CD4-positive, alpha-beta memory T cell (primary cell): ENCODE measurements around the gene CAP2. TPM values are rescaled to one million over a fixed set of nuclear protein-coding genes. Genes with fewer than 3 reads are reported as not detected.

ENCODE experiments used
- CTCF ChIA-PET: fragments of 350-600 bp; sonication (Branson Sonifier 250); formaldehyde crosslinking; loops from one replicate; lab custom pipeline; 2021; ENCODE audit warnings: inconsistent platforms; ENCODE audit not compliant: partially characterized antibody; lab: Charles Lee
- POLR2A ChIA-PET: fragments of 350-600 bp; sonication (Branson Sonifier 250); formaldehyde crosslinking; loops from one replicate; lab custom pipeline; 2021; ENCODE audit not compliant: partially characterized antibody; lab: Charles Lee
- DNase-seq, 5 donors: peaks; one replicate each; pipeline versions ENCODE4 v3.0.0 to v3.0.0-alpha.2; 2020 to 2022; ENCODE audit warnings: mixed read lengths in 1 of 5
- H3K27ac ChIP-seq: one replicate; pipeline ENCODE4 v1.7.0; 2013; ENCODE audit warnings: low read depth, low read length
- H3K27me3 ChIP-seq: 2 replicates; pipeline ENCODE4 v1.7.0; 2013; ENCODE audit warnings: mild to moderate bottlenecking, low read length, moderate library complexity; ENCODE audit not compliant: insufficient read depth
- H3K36me3 ChIP-seq: 2 replicates; pipeline ENCODE4 v1.7.0; 2013; ENCODE audit warnings: mild to moderate bottlenecking, low read length, moderate library complexity; ENCODE audit not compliant: insufficient read depth
- H3K4me1 ChIP-seq: 2 replicates; pipeline ENCODE4 v1.7.0; 2013; ENCODE audit warnings: mild to moderate bottlenecking, low read length, moderate library complexity; ENCODE audit not compliant: insufficient read depth
- H3K4me3 ChIP-seq, 2 donors: one replicate each; pipeline ENCODE4 v1.7.0; 2013; ENCODE audit warnings: low read length in 2 of 2, mild to moderate bottlenecking in 1 of 2
- H3K9me3 ChIP-seq, 2 donors: one replicate each; pipeline ENCODE4 v1.7.0; 2013; ENCODE audit warnings: low read length in 2 of 2, control low read depth in 1 of 2; ENCODE audit not compliant: control insufficient read depth in 1 of 2
- H3K27ac Mint-ChIP-seq, 7 donors: one replicate each; pipeline ENCODE4 v1.8.0; 2020 to 2021; ENCODE audit warnings: mixed read lengths in 7 of 7, mild to moderate bottlenecking in 6 of 7, inconsistent platforms in 3 of 7, moderate library complexity in 3 of 7
- H3K27me3 Mint-ChIP-seq, 2 donors: one replicate each; pipeline ENCODE4 v1.8.0; 2020 to 2021; ENCODE audit warnings: mixed read lengths in 2 of 2
- H3K36me3 Mint-ChIP-seq, 2 donors: one replicate each; pipeline ENCODE4 v1.8.0; 2020 to 2021; ENCODE audit warnings: mixed read lengths in 2 of 2, inconsistent platforms in 1 of 2, mild to moderate bottlenecking in 1 of 2
- H3K4me1 Mint-ChIP-seq, 4 donors: one replicate each; pipeline ENCODE4 v1.8.0; 2020 to 2021; ENCODE audit warnings: mixed read lengths in 4 of 4, mild to moderate bottlenecking in 1 of 4
- H3K4me3 Mint-ChIP-seq, 8 donors: one replicate each; pipeline ENCODE4 v1.8.0; 2020 to 2021; ENCODE audit warnings: mixed read lengths in 8 of 8, mild to moderate bottlenecking in 7 of 8, moderate library complexity in 6 of 8, inconsistent platforms in 3 of 8
- H3K9me3 Mint-ChIP-seq, 8 donors: one replicate each; pipeline ENCODE4 v1.8.0; 2020 to 2021; ENCODE audit warnings: mixed read lengths in 8 of 8, mild to moderate bottlenecking in 5 of 8, inconsistent platforms in 3 of 8, moderate library complexity in 1 of 8
- intact Hi-C: fragments of 100-400 bp; cut with micrococcal nuclease; formaldehyde crosslinking; loops from one replicate; pipeline ENCODE4 v1.15.1; 2023
- polyA plus RNA-seq, 2 donors: library from polyadenylated mRNA; unstranded; fragments of 300-500 nt; fragmentation: Illumina TruSeq; gene quantifications; one replicate each; pipeline ENCODE4 v1.2.3, GENCODE V29; 2021
- total RNA-seq, 2 experiments: library from RNA; stranded (reverse); gene quantifications; one replicate each; pipeline ENCODE4 v1.2.3, GENCODE V29; 2021

The CAP2 gene
- total and polyA plus RNA-seq, 4 experiments from 2014 or later = not detected

DNA sequence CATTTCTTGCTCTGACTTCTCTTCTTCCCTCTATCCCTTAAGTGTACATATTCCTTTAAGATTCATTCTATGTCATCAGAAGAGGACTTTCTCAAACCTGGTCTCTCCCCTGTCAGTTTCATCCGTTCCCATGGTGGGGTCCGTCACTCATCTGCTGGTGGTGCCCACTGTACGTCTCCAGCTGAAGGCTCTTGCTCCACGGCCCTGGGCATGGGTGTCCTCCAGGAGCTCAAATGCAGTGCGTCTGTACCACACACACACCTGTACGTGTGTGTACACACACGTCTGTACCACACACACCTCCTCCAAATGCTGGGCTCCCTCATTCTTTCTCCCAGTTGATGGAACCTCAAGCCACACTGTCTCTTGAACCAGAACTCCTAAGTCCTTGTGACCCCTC lies 85.6 kb downstream of the CAP2 start:
- no peaks in the 10 kb centered on the region for H3K36me3 Mint-ChIP-seq
- H3K27me3 ChIP-seq = no peaks in the 10 kb centered on the region
- POLR2A ChIA-PET = no interaction called here
- no peaks in the 10 kb centered on the region for H3K4me1 ChIP-seq
- no peaks in the 10 kb centered on the region for H3K36me3 ChIP-seq
- intact Hi-C loops = no loop called here
- H3K4me3 Mint-ChIP-seq = no peak overlapping the region
- no peak overlapping the region for H3K4me3 ChIP-seq
- DNase-seq = no peak
- no peak overlapping the region for H3K27ac ChIP-seq
- H3K4me1 Mint-ChIP-seq = no peaks in the 10 kb centered on the region
- CTCF ChIA-PET = no interaction called here
- H3K27ac Mint-ChIP-seq = no peak overlapping the region
- no peaks in the 10 kb centered on the region for H3K9me3 ChIP-seq
- peaks cover 0 to 2% (median 0%) of the 10 kb centered on the region in 8 donors for H3K9me3 Mint-ChIP-seq
- H3K27me3 Mint-ChIP-seq = peaks cover 10 to 14% of the 10 kb centered on the region in 2 donors

- Histone ChIP-seq H3K27me3 (no peaks in the 10 kb centered on the region), H3K4me1 (no peaks in the 10 kb centered on the region), H3K4me3 (no peak overlapping the region), H3K9me3 (no peaks in the 10 kb centered on the region), H3K36me3 (no peaks in the 10 kb centered on the region), H3K27ac (no peak overlapping the region)
- Mint-ChIP-seq H3K36me3 (no peaks in the 10 kb centered on the region), H3K9me3 (peaks cover 0 to 2% (median 0%) of the 10 kb centered on the region in 8 donors), H3K27ac (no peak overlapping the region), H3K4me3 (no peak overlapping the region), H3K4me1 (no peaks in the 10 kb centered on the region), H3K27me3 (peaks cover 11 to 17% of the 10 kb centered on the region in 2 donors)
- CTCF ChIA-PET = no interaction called here
- intact Hi-C loops = no loop called here
- POLR2A ChIA-PET = no interaction called here
- no peak for DNase-seq
Measured at GRCh38 chr6:17480476-17480875, 87.1 kb downstream of the CAP2 start.

DNA sequence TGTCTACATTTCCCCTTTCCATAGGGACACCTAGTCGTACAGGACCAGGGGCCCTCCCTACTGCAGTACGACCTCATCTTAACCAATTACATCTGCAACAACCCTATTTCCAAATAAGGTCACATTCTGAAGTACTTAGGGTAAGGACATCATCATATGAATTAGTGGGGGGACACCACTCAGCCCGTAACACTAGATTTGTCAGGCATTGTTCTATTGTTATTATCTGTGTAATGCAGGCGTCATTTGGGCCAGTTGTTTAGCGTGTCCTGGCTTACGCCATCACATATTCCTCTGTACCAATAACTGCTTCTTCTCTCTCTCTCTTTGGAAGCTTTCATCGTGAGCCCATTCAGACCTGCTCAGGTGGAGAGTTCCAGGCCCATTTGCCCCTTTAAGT lies 89.3 kb downstream of the CAP2 start:
- no peaks in the 10 kb centered on the region for H3K4me1 Mint-ChIP-seq
- Histone ChIP-seq H3K36me3 (no peaks in the 10 kb centered on the region), H3K4me1 (no peaks in the 10 kb centered on the region), H3K27me3 (no peaks in the 10 kb centered on the region), H3K4me3 (no peak overlapping the region), H3K9me3 (no peaks in the 10 kb centered on the region), H3K27ac (no peak overlapping the region)
- peaks cover 0 to 2% (median 0%) of the 10 kb centered on the region in 8 donors for H3K9me3 Mint-ChIP-seq
- no peak overlapping the region for H3K4me3 Mint-ChIP-seq
- CTCF ChIA-PET = no interaction called here
- DNase-seq = no peak
- POLR2A ChIA-PET = no interaction called here
- peaks cover 9 to 12% of the 10 kb centered on the region in 2 donors for H3K27me3 Mint-ChIP-seq
- no peaks in the 10 kb centered on the region for H3K36me3 Mint-ChIP-seq
- intact Hi-C loops = no loop called here
- H3K27ac Mint-ChIP-seq = no peak overlapping the region

DNA sequence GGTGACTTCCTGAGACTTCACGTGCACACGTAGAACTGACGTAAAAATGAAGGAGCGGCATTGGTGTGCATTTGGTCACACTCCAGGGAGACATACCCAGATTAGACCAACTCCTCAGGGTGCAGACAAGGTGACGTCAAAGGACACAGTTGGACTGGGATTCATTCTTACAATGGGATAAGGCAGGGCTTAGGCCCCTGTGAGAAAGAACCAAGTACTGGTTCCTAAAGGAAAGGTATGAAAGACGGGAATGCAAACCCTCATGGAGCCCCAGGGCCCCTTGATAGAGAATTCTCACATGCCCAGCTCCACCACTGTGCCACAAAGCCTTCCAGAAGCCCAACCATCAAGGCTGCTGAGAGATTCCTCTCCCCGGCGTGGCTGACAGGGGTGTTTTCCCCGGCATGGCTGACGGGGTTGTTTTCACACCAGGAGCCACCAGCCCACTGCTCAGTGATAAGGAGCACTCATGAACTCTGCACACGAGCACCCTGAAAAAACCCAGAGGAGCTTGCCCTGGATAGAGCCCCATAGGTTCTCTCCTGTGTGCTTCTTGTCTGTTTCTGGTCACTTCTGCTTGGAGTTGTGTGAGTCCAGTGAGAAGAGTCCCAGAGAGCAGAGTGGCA lies 90.1 kb downstream of the CAP2 start:
- Histone ChIP-seq H3K4me1 (no peaks in the 10 kb centered on the region), H3K4me3 (no peak overlapping the region), H3K27ac (no peak overlapping the region), H3K9me3 (no peaks in the 10 kb centered on the region), H3K36me3 (no peaks in the 10 kb centered on the region), H3K27me3 (no peaks in the 10 kb centered on the region)
- no peak for DNase-seq
- H3K36me3 Mint-ChIP-seq = no peaks in the 10 kb centered on the region
- H3K4me1 Mint-ChIP-seq = no peaks in the 10 kb centered on the region
- H3K27me3 Mint-ChIP-seq = peaks cover 11 to 12% of the 10 kb centered on the region in 2 donors
- no peak overlapping the region for H3K4me3 Mint-ChIP-seq
- H3K9me3 Mint-ChIP-seq = peaks cover 0 to 2% (median 0%) of the 10 kb centered on the region in 8 donors
- ChIA-PET POLR2A (no interaction called here), CTCF (no interaction called here)
- intact Hi-C loops = no loop called here
- no peak overlapping the region for H3K27ac Mint-ChIP-seq

- peaks cover 11 to 12% of the 10 kb centered on the region in 2 donors for H3K27me3 Mint-ChIP-seq
- no peaks in the 10 kb centered on the region for H3K4me1 ChIP-seq
- no peak overlapping the region for H3K27ac ChIP-seq
- no peak overlapping the region for H3K27ac Mint-ChIP-seq
- H3K4me3 ChIP-seq = no peak overlapping the region
- no peaks in the 10 kb centered on the region for H3K4me1 Mint-ChIP-seq
- CTCF ChIA-PET = no interaction called here
- peaks cover 0 to 2% (median 0%) of the 10 kb centered on the region in 8 donors for H3K9me3 Mint-ChIP-seq
- no peaks in the 10 kb centered on the region for H3K27me3 ChIP-seq
- intact Hi-C loops = no loop called here
- no peak for DNase-seq
- POLR2A ChIA-PET = no interaction called here
- H3K36me3 Mint-ChIP-seq = no peaks in the 10 kb centered on the region
- no peaks in the 10 kb centered on the region for H3K9me3 ChIP-seq
- H3K36me3 ChIP-seq = no peaks in the 10 kb centered on the region
- H3K4me3 Mint-ChIP-seq = no peak overlapping the region
Measured at GRCh38 chr6:17484201-17484849, 90.9 kb downstream of the CAP2 start.

DNA sequence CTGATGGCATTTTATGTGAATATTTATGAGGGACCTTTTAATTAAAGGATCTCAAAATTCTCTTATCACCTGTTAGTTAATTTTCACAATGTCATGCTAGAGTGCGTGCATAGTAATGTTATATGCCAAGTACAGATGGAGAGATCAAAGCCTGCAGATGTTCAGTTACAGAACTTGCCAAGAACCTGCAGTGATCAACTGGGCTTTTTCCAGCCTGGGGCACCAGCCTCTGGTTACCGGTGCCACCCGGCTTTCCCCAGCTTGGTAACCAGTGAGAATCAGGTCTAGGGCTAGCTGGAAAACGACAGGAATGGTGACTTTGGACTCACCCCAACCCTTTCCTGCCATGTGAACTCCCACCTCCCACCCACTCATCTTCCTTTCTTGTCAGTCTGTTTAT lies 91.8 kb downstream of the CAP2 start:
- Mint-ChIP-seq H3K27ac (no peak overlapping the region), H3K36me3 (no peaks in the 10 kb centered on the region), H3K4me1 (no peaks in the 10 kb centered on the region), H3K9me3 (peaks cover 0 to 2% (median 0%) of the 10 kb centered on the region in 8 donors), H3K4me3 (no peak overlapping the region), H3K27me3 (peaks cover 12 to 14% of the 10 kb centered on the region in 2 donors)
- H3K27me3 ChIP-seq = no peaks in the 10 kb centered on the region
- ChIA-PET CTCF (no interaction called here), POLR2A (no interaction called here)
- H3K9me3 ChIP-seq = no peaks in the 10 kb centered on the region
- H3K4me1 ChIP-seq = no peaks in the 10 kb centered on the region
- intact Hi-C loops = no loop called here
- DNase-seq = no peak
- no peaks in the 10 kb centered on the region for H3K36me3 ChIP-seq
- H3K27ac ChIP-seq = no peak overlapping the region
- H3K4me3 ChIP-seq = no peak overlapping the region

- Histone ChIP-seq H3K27me3 (no peaks in the 10 kb centered on the region), H3K4me3 (no peak overlapping the region), H3K36me3 (no peaks in the 10 kb centered on the region), H3K9me3 (no peaks in the 10 kb centered on the region), H3K4me1 (no peaks in the 10 kb centered on the region), H3K27ac (no peak overlapping the region)
- Mint-ChIP-seq H3K4me1 (no peaks in the 10 kb centered on the region), H3K9me3 (peaks cover 0 to 2% (median 0%) of the 10 kb centered on the region in 8 donors), H3K27ac (no peak overlapping the region), H3K36me3 (no peaks in the 10 kb centered on the region), H3K27me3 (peaks cover 16% of the 10 kb centered on the region in 2 donors), H3K4me3 (no peak overlapping the region)
- ChIA-PET POLR2A (no interaction called here), CTCF (no interaction called here)
- intact Hi-C loops = no loop called here
- DNase-seq = no peak
Measured at GRCh38 chr6:17485946-17486345, 92.6 kb downstream of the CAP2 start.
